Fibroblast of peridontal ligament (primary cell): Measurements from ENCODE around the gene FLACC1.
A peak's percentile ranks its signal among the peaks of the same experiment; 100 is the strongest.

Experiments
- DNase-seq: peaks from one replicate; pipeline ENCODE4 v3.0.0-alpha.2; 2010; ENCODE audit errors: extremely low read depth

Gene FLACC1

GRCh38 chr2:201255408-201256033, 101.6 kb downstream of the FLACC1 start:
- no peak for DNase-seq

- DNase-seq, result peak; percentile 85
Observed at GRCh38 chr2:201254081-201254730, 102.9 kb downstream of the FLACC1 start.

GRCh38 chr2:201250741-201251140, 106.4 kb downstream of the FLACC1 start:
- no peak for DNase-seq

- DNase-seq, result no peak
Observed at GRCh38 chr2:201249889-201250288, 107.3 kb downstream of the FLACC1 start.

DNA sequence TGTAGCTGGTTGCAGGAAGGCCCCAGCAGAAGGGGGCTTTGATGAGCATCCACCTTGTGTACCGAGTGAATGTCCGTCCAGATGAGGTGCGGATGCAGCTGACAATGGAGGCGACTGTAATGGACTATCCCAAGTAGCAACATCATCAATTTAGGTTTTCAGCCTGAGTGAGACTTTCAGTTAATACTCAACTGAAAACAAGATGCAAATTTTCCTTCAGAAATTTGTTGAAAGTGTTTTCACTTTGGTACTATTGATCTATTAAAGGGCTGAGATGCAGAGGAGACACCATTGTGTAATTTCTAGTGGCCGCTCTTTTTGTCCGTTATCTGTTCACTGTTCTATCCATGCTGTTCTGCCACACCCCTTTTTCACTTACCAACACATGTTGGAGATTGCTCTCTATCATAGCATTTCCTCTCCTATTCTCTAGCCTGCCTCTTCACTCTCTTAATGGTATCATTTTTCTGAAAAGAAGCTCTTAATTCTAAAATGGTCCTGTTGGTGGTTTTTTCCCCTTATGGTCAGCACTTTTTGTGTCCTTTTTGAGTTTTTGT, 108.8 kb downstream of the FLACC1 start:
- no peak for DNase-seq

DNA sequence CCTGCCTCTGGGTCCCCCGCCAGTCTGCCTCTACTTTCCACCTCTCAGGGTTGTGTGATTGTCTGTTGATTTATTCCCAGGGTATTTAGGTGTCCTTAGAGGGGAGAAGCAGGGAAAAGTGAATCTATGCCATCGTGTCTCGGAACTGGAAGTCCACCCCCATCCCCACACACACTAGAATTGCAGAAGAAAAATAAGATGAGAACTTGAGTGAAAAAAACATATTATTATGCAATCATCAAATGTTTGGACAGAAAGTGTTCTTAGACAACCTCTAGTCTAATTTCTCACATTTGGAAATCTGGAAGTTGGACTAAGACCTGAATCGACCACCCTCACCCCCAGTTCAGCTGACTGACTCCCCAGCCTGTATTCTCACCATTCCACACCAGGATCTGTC, 110.9 kb downstream of the FLACC1 start:
- no peak for DNase-seq

DNA sequence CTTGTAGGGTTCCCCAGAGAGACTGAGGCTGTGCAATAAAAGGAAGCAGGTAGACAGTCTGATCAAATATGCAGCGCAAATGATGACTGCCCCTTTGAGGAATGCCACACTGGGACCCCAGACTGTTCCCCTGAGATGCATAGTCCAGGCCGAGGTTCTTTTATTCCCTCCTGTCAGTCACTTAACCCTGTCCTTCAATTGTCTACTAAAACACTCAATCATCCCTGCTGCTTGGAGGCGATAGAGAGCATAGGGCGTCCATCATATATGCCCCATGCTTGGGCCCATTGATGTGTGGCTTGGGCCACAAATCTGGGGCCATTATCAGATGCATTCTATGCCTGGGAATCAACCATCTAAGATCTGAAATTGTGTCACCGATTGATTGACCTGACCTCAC, 112.3 kb downstream of the FLACC1 start:
- no peak for DNase-seq

- DNase-seq, result no peak
Observed at GRCh38 chr2:201242571-201243277, 114.4 kb downstream of the FLACC1 start.

- peak; percentile 84 for DNase-seq
Observed at GRCh38 chr2:201239167-201239935, 117.8 kb downstream of the FLACC1 start.
